H1 (cell line): ENCODE measurements around the gene TXNDC5. TPM values are rescaled to one million over a fixed set of nuclear protein-coding genes. Genes with fewer than 3 reads are reported as not detected.

Source experiments
- CTCF ChIA-PET: fragments of 300-600 bp; sonication (Branson Sonifier 250); formaldehyde crosslinking; loops from one replicate; lab custom pipeline; 2021; ENCODE audit not compliant: partially characterized antibody; lab: Charles Lee
- POLR2A ChIA-PET: fragments of 300-600 bp; sonication (Branson Sonifier 250); formaldehyde crosslinking; loops from one replicate; lab custom pipeline; 2021; ENCODE audit warnings: inconsistent platforms; ENCODE audit not compliant: partially characterized antibody; lab: Charles Lee
- DNase-seq, 2 experiments: peaks; one replicate each; pipeline versions ENCODE4 v3.0.0 to v3.0.0-alpha.2; 2010 to 2022; ENCODE audit warnings: low spot score in 2 of 2, low read depth in 1 of 2, mixed read lengths in 1 of 2
- FAIRE-seq: peaks from 2 replicates; lab custom pipeline; 2011; peaks lifted over from hg19 to GRCh38; lab: Jason Lieb, UNC
- H2AFZ ChIP-seq: 2 replicates; pipeline ENCODE4 v1.8.1; 2012; ENCODE audit warnings: low read length, inconsistent platforms
- H2AK5ac ChIP-seq: 2 replicates; pipeline ENCODE4 v1.6.1; 2013; ENCODE audit warnings: low read depth, low read length
- H2BK120ac ChIP-seq: replicated peaks from 2 replicates; pipeline ENCODE3; 2013; ENCODE audit warnings: low read depth, low read length, inconsistent platforms
- H2BK12ac ChIP-seq: 2 replicates; pipeline ENCODE4 v1.6.1; 2013; ENCODE audit warnings: low read depth, low read length
- H2BK15ac ChIP-seq: 2 replicates; pipeline ENCODE4 v1.6.1; 2013; ENCODE audit warnings: low read length
- H2BK20ac ChIP-seq: 2 replicates; pipeline ENCODE4 v1.6.1; 2013; ENCODE audit warnings: low read length
- H2BK5ac ChIP-seq: 2 replicates; pipeline ENCODE4 v1.6.1; 2013; ENCODE audit warnings: low read depth, low read length
- H3K14ac ChIP-seq: 2 replicates; pipeline ENCODE4 v1.6.1; 2013; ENCODE audit warnings: inconsistent platforms; ENCODE audit not compliant: insufficient read length
- H3K18ac ChIP-seq: 2 replicates; pipeline ENCODE4 v1.6.1; 2013; ENCODE audit warnings: low read length; ENCODE audit errors: extremely low read depth
- H3K23ac ChIP-seq: 2 replicates; pipeline ENCODE4 v1.6.1; 2013; ENCODE audit warnings: inconsistent platforms; ENCODE audit not compliant: insufficient read length
- H3K23me2 ChIP-seq: 2 replicates; pipeline ENCODE4 v1.6.1; 2013; ENCODE audit warnings: low read depth, low read length
- H3K27ac ChIP-seq: 2 replicates; pipeline ENCODE4 v1.6.1; 2011; ENCODE audit warnings: low read depth, low read length, inconsistent platforms
- H3K27me3 ChIP-seq, 4 experiments: replicated peaks in 1 of 4; 1 replicate in 1 of 4; 2 replicates in 3 of 4; pipeline versions ENCODE4 v1.6.1 to v1.8.1; 2011 to 2013; ENCODE audit warnings: low read length in 3 of 4, mild to moderate bottlenecking in 3 of 4, inconsistent platforms in 2 of 4, mixed read lengths in 2 of 4, moderate library complexity in 1 of 4; ENCODE audit not compliant: control insufficient read depth in 3 of 4, insufficient read depth in 3 of 4; ENCODE audit errors: extremely low read depth in 1 of 4
- H3K36me3 ChIP-seq, 4 experiments: 2 replicates each; pipeline versions ENCODE4 v1.6.1 to v1.8.1; 2011 to 2013; ENCODE audit warnings: mild to moderate bottlenecking in 4 of 4, low read length in 3 of 4, moderate library complexity in 2 of 4, control low read depth in 1 of 4, inconsistent platforms in 1 of 4; ENCODE audit not compliant: insufficient read depth in 4 of 4, control insufficient read depth in 2 of 4
- H3K4ac ChIP-seq: replicated peaks from 2 replicates; pipeline ENCODE3; 2013; ENCODE audit warnings: low read length, low read depth, mixed read lengths, inconsistent platforms; ENCODE audit not compliant: insufficient read length
- H3K4me1 ChIP-seq, 4 experiments: replicated peaks in 1 of 4; 1 replicate in 1 of 4; 2 replicates in 3 of 4; pipeline versions ENCODE4 v1.6.1 to v1.8.1; 2011 to 2013; ENCODE audit warnings: low read length in 3 of 4, inconsistent platforms in 2 of 4, mixed read lengths in 1 of 4; ENCODE audit not compliant: insufficient read depth in 4 of 4, control insufficient read depth in 3 of 4
- H3K4me2 ChIP-seq, 2 experiments: 2 replicates each; pipeline versions ENCODE4 v1.6.1 to v1.8.1; 2011 to 2013; ENCODE audit warnings: low read depth in 2 of 2, low read length in 2 of 2, control low read depth in 1 of 2, inconsistent platforms in 1 of 2, mild to moderate bottlenecking in 1 of 2; ENCODE audit not compliant: insufficient read depth in 1 of 2
- H3K4me3 ChIP-seq, 4 experiments: fragments of 200-600, 300-600 bp in 1 of 4; sonication (generic), shearing (Covaris generic), sonication (Bioruptor Twin) in 1 of 4; 2 replicates each; pipeline versions ENCODE4 v1.5.1 to v1.8.1; 2011 to 2016; ENCODE audit warnings: low read length in 4 of 4, low read depth in 3 of 4, control low read depth in 2 of 4, inconsistent platforms in 2 of 4, mild to moderate bottlenecking in 2 of 4, mixed read lengths in 1 of 4, moderate library complexity in 1 of 4; ENCODE audit not compliant: insufficient read depth in 2 of 4; ENCODE audit errors: extremely low read depth in 1 of 4
- H3K56ac ChIP-seq: replicated peaks from 2 replicates; pipeline ENCODE3; 2013; ENCODE audit warnings: low read depth, mild to moderate bottlenecking, mixed read lengths, low read length, inconsistent platforms; ENCODE audit not compliant: insufficient read length
- H3K79me1 ChIP-seq: 2 replicates; pipeline ENCODE4 v1.6.1; 2013; ENCODE audit warnings: low read depth, low read length, control low read depth
- H3K79me2 ChIP-seq, 2 experiments: 2 replicates each; pipeline versions ENCODE4 v1.6.1 to v1.8.1; 2012 to 2013; ENCODE audit warnings: low read length in 2 of 2, mild to moderate bottlenecking in 2 of 2, inconsistent platforms in 1 of 2; ENCODE audit not compliant: insufficient read depth in 2 of 2, control insufficient read depth in 1 of 2
- H3K9ac ChIP-seq, 4 experiments: replicated peaks in 1 of 4; 1 replicate in 1 of 4; 2 replicates in 3 of 4; pipeline versions ENCODE4 v1.6.1 to v1.8.1; 2011 to 2013; ENCODE audit warnings: low read depth in 3 of 4, low read length in 3 of 4, control low read depth in 2 of 4, mild to moderate bottlenecking in 2 of 4, moderate library complexity in 2 of 4, inconsistent platforms in 1 of 4; ENCODE audit errors: extremely low read depth in 1 of 4
- H3K9me3 ChIP-seq, 2 experiments: 2 replicates each; pipeline versions ENCODE4 v1.6.1 to v1.8.1; 2012 to 2013; ENCODE audit warnings: mild to moderate bottlenecking in 2 of 2, moderate library complexity in 2 of 2, control low read depth in 1 of 2, inconsistent platforms in 1 of 2, low read depth in 1 of 2, low read length in 1 of 2, mixed read lengths in 1 of 2; ENCODE audit not compliant: insufficient read depth in 2 of 2
- H4K20me1 ChIP-seq, 2 experiments: replicated peaks in 1 of 2; 2 replicates each; pipeline versions ENCODE3 to v1.8.1; 2011 to 2013; ENCODE audit warnings: inconsistent platforms in 2 of 2, low read length in 2 of 2, mild to moderate bottlenecking in 1 of 2; ENCODE audit not compliant: insufficient read depth in 2 of 2, control insufficient read depth in 1 of 2
- H4K5ac ChIP-seq: 2 replicates; pipeline ENCODE4 v1.6.1; 2013; ENCODE audit warnings: low read length, low read depth, mixed read lengths, inconsistent platforms; ENCODE audit not compliant: insufficient read length
- H4K8ac ChIP-seq: 2 replicates; pipeline ENCODE4 v1.8.0; 2013; ENCODE audit warnings: mild to moderate bottlenecking, moderate library complexity, low read length, inconsistent platforms; ENCODE audit not compliant: insufficient read depth; ENCODE audit errors: extremely low read depth
- H4K91ac ChIP-seq: replicated peaks from 2 replicates; pipeline ENCODE3; 2013; ENCODE audit warnings: low read length, mixed read lengths, inconsistent platforms; ENCODE audit not compliant: insufficient read length
- ASH2L ChIP-seq: fragments of 200-600, 300-600 bp; sonication (generic); IDR thresholded peaks from one replicate; pipeline ENCODE4 v1.7.1; 2017; ENCODE audit warnings: low read length
- BCL11A ChIP-seq, 2 experiments: IDR thresholded peaks; one replicate each; pipeline ENCODE4 v1.6.1; 2011; ENCODE audit warnings: low read depth in 2 of 2, low read length in 2 of 2, mild to moderate bottlenecking in 2 of 2
- CREB1 ChIP-seq: IDR thresholded peaks from 2 replicates; pipeline ENCODE4 v1.6.1; 2012; ENCODE audit warnings: inconsistent platforms
- E2F6 ChIP-seq: IDR thresholded peaks from 2 replicates; pipeline ENCODE4 v1.6.1; 2012; ENCODE audit warnings: inconsistent platforms
- HDAC6 ChIP-seq: IDR thresholded peaks from one replicate; pipeline ENCODE4 v1.7.1; 2012; ENCODE audit warnings: low read depth, mild to moderate bottlenecking, inconsistent platforms, low read length, moderate library complexity
- JUND ChIP-seq: IDR thresholded peaks from 2 replicates; pipeline ENCODE4 v1.6.1; 2011; ENCODE audit warnings: mild to moderate bottlenecking, improper control_type of control experiment, low read length
- MAFK ChIP-seq: IDR thresholded peaks from 2 replicates; pipeline ENCODE4 v1.6.1; 2012; ENCODE audit warnings: low read depth, mild to moderate bottlenecking, improper control_type of control experiment, low read length
- SP2 ChIP-seq: IDR thresholded peaks from 2 replicates; pipeline ENCODE4 v1.6.1; 2012; ENCODE audit warnings: mild to moderate bottlenecking, low read length, inconsistent platforms
- TBP ChIP-seq: IDR thresholded peaks from 2 replicates; pipeline ENCODE4 v1.6.1; 2011; ENCODE audit warnings: low read depth, low read length, improper control_type of control experiment
- WGBS, 2 experiments: shearing (Covaris generic) in 1 of 2; methylation state at CpG; one replicate each; pipeline versions ENCODE4 v1.1.6 to v1.1.7; 2013 to 2015; ENCODE audit warnings: low lambda C conversion rate in 2 of 2, mixed read lengths in 2 of 2, inconsistent platforms in 1 of 2, low coverage in 1 of 2, missing lambda C conversion rate in 1 of 2; ENCODE audit not compliant: insufficient replicate concordance in 2 of 2, insufficient coverage in 1 of 2, insufficient read length in 1 of 2; ENCODE audit errors: extremely low coverage in 1 of 2, missing lambda C conversion rate in 1 of 2; 5-methylcytosine and 5-hydroxymethylcytosine counted together
- polyA plus RNA-seq, 7 experiments: library from polyadenylated mRNA; depleted of rRNA in 3 of 7; stranded (reverse) in 5 of 7; unstranded in 2 of 7; fragments of >200 nt in 5 of 7; fragments of 200-250 nt in 2 of 7; gene quantifications; 1 replicate in 5 of 7; 2 replicates in 1 of 7; 4 replicates in 1 of 7; pipeline versions ENCODE4 v1.2.1 to v1.2.3, GENCODE V29; 2011 to 2013; ENCODE audit warnings: missing spikeins in 2 of 7, mixed read lengths in 2 of 7
- total RNA-seq: library from RNA; stranded (reverse); fragmentation: NEBNext Ultra II Directional; extraction: Animal tissue kit (Norgen Biotek cat#: 25700); gene quantifications from 2 replicates; pipeline ENCODE4 v1.2.1, GENCODE V29; 2021

Gene TXNDC5
- total and polyA plus RNA-seq, 2 of the 8 experiments (the other 6 are each of a cell fraction or from before 2014, with no cell fraction given): 114 to 172 TPM

DNA sequence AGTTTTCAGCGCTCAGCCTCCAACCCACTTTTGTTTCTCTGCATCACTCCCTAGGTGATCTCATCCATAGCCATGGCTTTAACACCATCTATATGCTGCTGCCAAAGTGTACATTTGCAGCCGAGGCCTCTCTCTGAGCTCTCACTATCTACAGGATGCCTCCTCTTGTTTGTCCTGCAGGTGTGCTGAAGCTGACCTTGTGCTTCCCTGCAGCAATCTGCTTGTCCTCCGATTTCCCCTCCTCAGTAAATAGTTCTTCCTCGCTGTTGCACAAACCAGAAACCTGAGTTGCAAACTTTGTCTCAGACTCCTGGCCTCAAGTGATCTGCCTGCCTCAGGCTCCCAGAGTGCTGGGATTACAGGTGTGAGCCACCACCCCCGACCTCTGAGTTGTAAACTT, 3.7 kb upstream of the TXNDC5 start:
- no peaks in the 10 kb centered on the region for H4K20me1 ChIP-seq
- FAIRE-seq (no peak), DNase-seq (no peak)
- H2AFZ ChIP-seq: no peak overlapping the region
- H3K36me3 ChIP-seq: no peaks in the 10 kb centered on the region
- CTCF ChIA-PET: interaction anchor here (1.8 to 3.3 kb wide), 2 partner anchors 12 to 77 kb away, joined by 5 to 14 read pairs; no protein-coding TSS in a partner anchor
- no peak overlapping the region for H2BK120ac ChIP-seq
- peaks cover 5% of the 10 kb centered on the region; the same call in 1 of the 2 replicates for H3K23me2 ChIP-seq
- H3K4ac ChIP-seq: no peak overlapping the region
- peaks cover 0 to 14% (median 3%) of the 10 kb centered on the region in 4 experiments; a peak in 4 of 7 replicates for H3K27me3 ChIP-seq
- POLR2A ChIA-PET: interaction anchor here (1.2 kb wide), 1 partner anchor 149 kb away, joined by 3 read pairs; no protein-coding TSS in a partner anchor
- no peak overlapping the region for H4K8ac ChIP-seq
- H3K79me1 ChIP-seq: peaks cover 3% of the 10 kb centered on the region; the same call in 1 of the 2 replicates
- no peak overlapping the region for H2AK5ac ChIP-seq
- no peak overlapping the region for H2BK20ac ChIP-seq
- H2BK5ac ChIP-seq: no peak overlapping the region
- H2BK12ac ChIP-seq: no peak overlapping the region
- H3K4me1 ChIP-seq: peaks cover 0 to 5% (median 2%) of the 10 kb centered on the region in 4 experiments; a peak in 4 of 7 replicates
- peaks cover 2 to 6% of the 10 kb centered on the region in 2 experiments; a peak in 3 of 4 replicates for H3K79me2 ChIP-seq
- H3K4me3 ChIP-seq: no peak overlapping the region
- WGBS, 2 experiments: 84% methylated on average over 5 of the region's 5 CpGs; no CpG with 5 or more reads in 1 of the 2 experiments
- H4K5ac ChIP-seq: no peak overlapping the region
- H3K23ac ChIP-seq: no peak overlapping the region
- no peak overlapping the region for H3K4me2 ChIP-seq
- no peak overlapping the region for H4K91ac ChIP-seq
- H3K9me3 ChIP-seq: no peaks in the 10 kb centered on the region
- no peak overlapping the region for H3K56ac ChIP-seq
- H3K14ac ChIP-seq: no peak overlapping the region
- TF ChIP-seq MAFK (no peak), E2F6 (no peak), SP2 (no peak), CREB1 (no peak), JUND (no peak), BCL11A (IDR thresholded peaks at IDR 0.05; ENCODE audit: low read depth in 2 of 2, low read length in 2 of 2) (no peak), HDAC6 (no peak), TBP (no peak), ASH2L (no peak)
- no peak overlapping the region for H3K9ac ChIP-seq
- no peak overlapping the region for H3K27ac ChIP-seq
- H3K18ac ChIP-seq: no peak overlapping the region
- no peak overlapping the region for H2BK15ac ChIP-seq
